ENCODE measurements around the gene NKX2-2.
A peak's percentile ranks its signal among the peaks of the same experiment; 100 is the strongest.

NKX2-2 gene

DNA sequence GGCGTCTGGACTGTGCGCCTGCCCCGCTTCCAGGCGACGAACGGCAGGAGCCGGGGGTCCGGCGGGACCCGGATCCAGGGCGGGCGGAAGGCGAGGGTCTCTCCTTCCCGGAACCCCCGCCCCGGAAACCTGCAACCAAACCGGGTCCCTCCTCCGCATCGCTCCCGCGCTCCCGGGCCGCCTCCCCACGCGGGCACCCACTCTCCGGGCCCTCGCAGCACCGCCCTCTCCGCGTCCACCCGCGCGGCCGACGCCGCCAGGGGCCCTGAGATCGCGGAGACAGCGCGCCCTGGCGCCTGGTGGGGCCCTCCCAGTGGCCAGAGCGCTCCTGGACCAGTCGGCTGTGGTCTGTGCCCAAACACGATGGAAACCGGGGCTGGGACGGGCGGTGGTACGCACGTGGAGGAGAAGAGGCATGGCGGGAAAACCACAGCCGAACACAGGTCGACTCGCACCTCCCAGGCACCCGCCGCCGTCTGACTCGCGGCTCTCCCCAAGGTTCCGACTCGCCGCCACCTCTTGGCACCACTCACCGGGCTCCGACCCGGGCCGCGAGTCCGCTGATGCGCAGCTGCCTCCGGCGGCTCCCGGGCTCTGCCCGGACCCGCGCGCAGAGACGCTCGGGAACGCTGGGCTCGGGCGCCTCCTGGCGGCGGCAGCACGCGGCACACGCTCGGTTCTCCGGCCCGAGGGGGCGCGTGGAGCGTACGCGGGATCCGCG, 7.9 kb downstream of the NKX2-2 start:
- H3K27me3 ChIP-seq (ENCODE audit: control insufficient read depth, insufficient read depth, low read length) = peaks cover 100% of the 10 kb centered on the region
- H3K9ac ChIP-seq (ENCODE audit: low read length) = no peak overlapping the region
- H3K4me3 ChIP-seq (ENCODE audit: low read depth, low read length) = peak overlapping the region; percentile 64
- no peak overlapping the region for H3K27ac ChIP-seq (ENCODE audit: low read depth, low read length)
- peaks cover 27% of the 10 kb centered on the region for H3K4me1 ChIP-seq (ENCODE audit: control insufficient read depth, insufficient read depth, low read length)
- no peaks in the 10 kb centered on the region for H3K9me3 ChIP-seq (ENCODE audit: control insufficient read depth, insufficient read depth, low read depth, low read length)
- no peaks in the 10 kb centered on the region for H3K36me3 ChIP-seq (ENCODE audit: control insufficient read depth, insufficient read depth, low read length)

DNA sequence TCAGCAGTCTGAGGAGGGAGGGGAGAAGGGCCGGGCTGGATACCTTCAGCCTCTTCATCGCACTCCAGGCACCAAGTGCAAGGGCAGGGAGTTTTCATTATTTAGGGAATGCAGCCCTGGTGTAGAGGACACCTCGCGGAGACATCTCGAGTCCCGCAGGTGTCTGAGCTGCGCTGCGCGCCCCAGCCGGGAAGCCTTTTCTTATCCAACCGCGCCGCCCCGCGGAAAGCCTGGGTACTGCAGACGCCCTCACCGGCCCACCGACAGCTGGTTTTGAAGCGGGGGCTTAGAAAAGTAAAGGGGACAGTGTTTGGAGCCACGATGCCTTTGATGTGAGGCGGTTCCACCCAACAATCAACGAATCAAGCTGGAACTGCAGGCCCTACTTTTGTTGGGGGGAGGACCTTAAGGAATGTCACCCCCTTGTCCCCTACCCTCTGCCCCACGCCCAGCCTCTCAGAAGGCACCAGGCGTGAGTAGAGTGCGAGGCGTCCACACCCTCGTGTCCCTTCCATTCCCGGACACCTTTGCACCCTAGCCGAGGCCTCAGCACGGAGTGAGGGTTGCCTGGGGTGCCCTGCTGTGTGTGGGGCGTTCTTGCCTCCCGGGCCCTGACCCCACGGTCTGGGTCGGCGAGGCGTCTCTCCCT, 8.6 kb downstream of the NKX2-2 start:
- Histone ChIP-seq H3K27me3 (ENCODE audit: control insufficient read depth, insufficient read depth, low read length) (peaks cover 99% of the 10 kb centered on the region), H3K9ac (ENCODE audit: low read length) (no peak overlapping the region), H3K4me3 (ENCODE audit: low read depth, low read length) (peak overlapping the region; percentile 64), H3K4me1 (ENCODE audit: control insufficient read depth, insufficient read depth, low read length) (peaks cover 25% of the 10 kb centered on the region), H3K36me3 (ENCODE audit: control insufficient read depth, insufficient read depth, low read length) (no peaks in the 10 kb centered on the region), H3K9me3 (ENCODE audit: control insufficient read depth, insufficient read depth, low read depth, low read length) (no peaks in the 10 kb centered on the region), H3K27ac (ENCODE audit: low read depth, low read length) (no peak overlapping the region)

DNA sequence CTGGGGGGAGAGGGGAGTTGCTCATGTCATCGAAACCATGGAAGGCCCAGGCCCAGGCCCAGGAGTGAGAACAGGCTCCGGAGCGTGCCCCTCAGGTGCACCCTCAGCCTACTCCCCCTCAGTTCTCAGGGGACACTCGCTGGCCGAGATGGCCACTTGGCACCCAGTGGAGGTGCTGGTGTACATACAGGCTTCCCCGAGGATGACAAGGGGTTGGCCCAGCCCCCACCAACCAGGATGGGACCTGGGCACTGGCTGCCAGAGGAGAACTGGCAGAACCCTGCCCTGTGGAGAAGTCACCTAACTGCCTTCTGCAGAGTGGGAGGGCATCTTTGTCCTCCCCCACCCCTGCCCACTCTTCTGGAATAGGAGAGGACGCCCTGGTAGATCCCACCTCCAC, 9.5 kb downstream of the NKX2-2 start:
- Histone ChIP-seq H3K4me3 (ENCODE audit: low read depth, low read length) (no peak overlapping the region), H3K27ac (ENCODE audit: low read depth, low read length) (no peak overlapping the region), H3K9me3 (ENCODE audit: control insufficient read depth, insufficient read depth, low read depth, low read length) (no peaks in the 10 kb centered on the region), H3K27me3 (ENCODE audit: control insufficient read depth, insufficient read depth, low read length) (peaks cover 90% of the 10 kb centered on the region), H3K36me3 (ENCODE audit: control insufficient read depth, insufficient read depth, low read length) (no peaks in the 10 kb centered on the region), H3K4me1 (ENCODE audit: control insufficient read depth, insufficient read depth, low read length) (peaks cover 23% of the 10 kb centered on the region), H3K9ac (ENCODE audit: low read length) (no peak overlapping the region)

DNA sequence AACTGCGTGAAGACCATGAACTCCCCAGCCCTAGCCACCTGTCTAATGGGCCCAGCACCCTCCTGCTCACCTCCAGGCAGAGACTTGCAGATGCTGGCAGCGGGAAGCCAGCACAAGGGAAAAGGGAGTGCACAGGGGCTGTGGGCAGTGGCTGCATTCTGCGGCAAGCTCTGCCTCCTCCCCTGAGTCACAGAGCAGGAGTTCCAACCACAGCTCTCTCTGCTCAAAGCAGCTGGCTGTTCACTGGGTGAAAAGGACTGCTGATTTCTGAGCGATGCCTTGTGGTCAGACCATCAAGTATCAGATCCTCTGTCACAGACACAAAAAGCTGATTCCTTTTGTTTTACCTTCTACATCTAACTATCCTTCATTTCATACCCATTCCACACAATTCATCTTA, 10.5 kb downstream of the NKX2-2 start:
- no peak overlapping the region for H3K9ac ChIP-seq (ENCODE audit: low read length)
- H3K36me3 ChIP-seq (ENCODE audit: control insufficient read depth, insufficient read depth, low read length) = no peaks in the 10 kb centered on the region
- no peak overlapping the region for H3K4me3 ChIP-seq (ENCODE audit: low read depth, low read length)
- peaks cover 80% of the 10 kb centered on the region for H3K27me3 ChIP-seq (ENCODE audit: control insufficient read depth, insufficient read depth, low read length)
- no peaks in the 10 kb centered on the region for H3K9me3 ChIP-seq (ENCODE audit: control insufficient read depth, insufficient read depth, low read depth, low read length)
- no peak overlapping the region for H3K27ac ChIP-seq (ENCODE audit: low read depth, low read length)
- H3K4me1 ChIP-seq (ENCODE audit: control insufficient read depth, insufficient read depth, low read length) = peaks cover 27% of the 10 kb centered on the region

DNA sequence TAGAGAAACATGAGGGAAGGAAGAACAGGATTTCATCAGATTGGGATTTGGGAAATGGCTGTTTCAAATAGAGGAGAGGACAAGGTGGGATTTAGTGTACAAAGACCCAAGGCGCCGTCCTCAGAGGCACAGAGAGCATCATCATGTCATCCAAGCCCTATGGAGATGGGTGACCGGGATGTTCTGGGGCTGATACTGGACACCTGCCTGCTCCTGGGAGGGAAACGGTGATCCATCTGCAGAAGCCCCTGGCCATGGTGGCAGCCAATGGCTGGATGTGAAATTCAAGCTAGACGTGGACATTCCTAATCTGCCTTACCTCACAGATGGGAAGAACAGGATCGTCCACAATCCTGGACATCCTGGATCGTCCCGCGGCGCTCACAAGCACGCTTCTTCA, 12.7 kb downstream of the NKX2-2 start:
- no peak overlapping the region for H3K27ac ChIP-seq (ENCODE audit: low read depth, low read length)
- no peaks in the 10 kb centered on the region for H3K36me3 ChIP-seq (ENCODE audit: control insufficient read depth, insufficient read depth, low read length)
- H3K9ac ChIP-seq (ENCODE audit: low read length) = no peak overlapping the region
- H3K27me3 ChIP-seq (ENCODE audit: control insufficient read depth, insufficient read depth, low read length) = peaks cover 59% of the 10 kb centered on the region
- H3K4me1 ChIP-seq (ENCODE audit: control insufficient read depth, insufficient read depth, low read length) = peaks cover 20% of the 10 kb centered on the region
- no peak overlapping the region for H3K4me3 ChIP-seq (ENCODE audit: low read depth, low read length)
- H3K9me3 ChIP-seq (ENCODE audit: control insufficient read depth, insufficient read depth, low read depth, low read length) = no peaks in the 10 kb centered on the region

DNA sequence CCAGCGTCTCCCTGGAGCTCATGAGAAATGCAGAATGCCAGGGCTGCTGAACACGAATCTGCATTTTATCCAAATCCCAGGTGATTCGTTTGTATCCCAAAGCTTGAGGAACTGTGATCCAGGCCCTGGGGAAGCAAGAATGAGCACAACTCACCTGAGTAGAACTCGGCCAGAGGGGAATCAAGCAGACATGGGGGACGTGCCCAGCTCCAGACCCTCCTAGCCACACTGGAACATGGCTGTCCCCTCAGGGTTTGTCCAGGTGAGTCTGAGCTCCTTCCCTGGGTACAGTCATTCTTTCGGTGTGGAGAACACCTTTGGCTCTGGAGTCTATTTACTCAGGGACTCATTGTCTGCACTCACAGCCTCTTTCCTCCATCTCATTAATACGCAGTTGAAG, 13.3 kb downstream of the NKX2-2 start:
- Histone ChIP-seq H3K36me3 (ENCODE audit: control insufficient read depth, insufficient read depth, low read length) (no peaks in the 10 kb centered on the region), H3K27me3 (ENCODE audit: control insufficient read depth, insufficient read depth, low read length) (peaks cover 53% of the 10 kb centered on the region), H3K4me1 (ENCODE audit: control insufficient read depth, insufficient read depth, low read length) (peaks cover 20% of the 10 kb centered on the region)

DNA sequence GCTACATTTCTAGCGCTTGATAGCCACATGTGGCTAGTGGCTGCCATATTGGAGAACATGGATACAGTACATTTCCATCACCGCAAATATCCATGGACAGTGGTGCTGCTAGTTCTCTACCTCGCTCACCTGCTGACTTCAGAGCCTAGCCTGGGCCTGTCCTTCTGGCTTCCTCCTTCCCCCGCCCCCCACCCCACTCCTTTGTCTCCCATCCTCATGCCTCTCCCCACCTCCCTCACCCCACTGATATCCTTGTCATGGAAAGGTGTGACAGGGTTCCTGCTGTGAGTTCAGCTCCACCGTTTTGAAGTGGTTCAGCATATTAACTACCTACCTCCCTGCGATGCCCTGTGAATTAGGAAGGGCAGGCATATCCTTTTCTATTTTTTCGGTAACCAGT, 14.2 kb downstream of the NKX2-2 start:
- Histone ChIP-seq H3K9me3 (ENCODE audit: control insufficient read depth, insufficient read depth, low read depth, low read length) (no peaks in the 10 kb centered on the region), H3K9ac (ENCODE audit: low read length) (no peak overlapping the region), H3K36me3 (ENCODE audit: control insufficient read depth, insufficient read depth, low read length) (no peaks in the 10 kb centered on the region), H3K4me1 (ENCODE audit: control insufficient read depth, insufficient read depth, low read length) (peaks cover 20% of the 10 kb centered on the region), H3K27me3 (ENCODE audit: control insufficient read depth, insufficient read depth, low read length) (peaks cover 43% of the 10 kb centered on the region), H3K4me3 (ENCODE audit: low read depth, low read length) (no peak overlapping the region), H3K27ac (ENCODE audit: low read depth, low read length) (no peak overlapping the region)

More for the DNA sequence above, 13.3 kb downstream of the NKX2-2 start:
- Histone ChIP-seq H3K27ac (ENCODE audit: low read depth, low read length) (no peak overlapping the region), H3K4me3 (ENCODE audit: low read depth, low read length) (no peak overlapping the region), H3K9ac (ENCODE audit: low read length) (no peak overlapping the region), H3K9me3 (ENCODE audit: control insufficient read depth, insufficient read depth, low read depth, low read length) (no peaks in the 10 kb centered on the region)

DNA sequence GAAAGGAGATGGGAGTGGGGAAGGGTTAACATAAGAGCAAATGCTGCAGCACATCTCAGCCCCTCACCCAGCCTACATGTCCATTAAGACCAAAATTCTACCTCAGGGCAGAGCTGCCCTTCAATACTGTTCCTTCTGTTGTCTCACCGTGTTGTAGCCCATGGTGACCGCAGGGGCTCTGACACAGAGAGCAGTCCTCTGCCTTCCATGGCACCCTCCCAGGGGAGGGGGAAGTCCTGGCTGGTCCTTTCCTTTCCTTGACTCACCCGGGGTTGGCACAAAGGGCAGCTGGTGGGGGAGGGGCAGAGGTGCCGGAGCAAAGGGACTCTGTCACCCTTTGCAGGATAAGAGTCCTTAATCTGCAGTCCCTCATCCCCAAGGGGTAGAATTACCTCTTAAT, 15.2 kb downstream of the NKX2-2 start:
- H3K27me3 ChIP-seq (ENCODE audit: control insufficient read depth, insufficient read depth, low read length) = peaks cover 33% of the 10 kb centered on the region
- peaks cover 20% of the 10 kb centered on the region for H3K4me1 ChIP-seq (ENCODE audit: control insufficient read depth, insufficient read depth, low read length)
- no peak overlapping the region for H3K9ac ChIP-seq (ENCODE audit: low read length)
- no peak overlapping the region for H3K4me3 ChIP-seq (ENCODE audit: low read depth, low read length)
- H3K27ac ChIP-seq (ENCODE audit: low read depth, low read length) = no peak overlapping the region
- no peaks in the 10 kb centered on the region for H3K36me3 ChIP-seq (ENCODE audit: control insufficient read depth, insufficient read depth, low read length)
- no peaks in the 10 kb centered on the region for H3K9me3 ChIP-seq (ENCODE audit: control insufficient read depth, insufficient read depth, low read depth, low read length)

DNA sequence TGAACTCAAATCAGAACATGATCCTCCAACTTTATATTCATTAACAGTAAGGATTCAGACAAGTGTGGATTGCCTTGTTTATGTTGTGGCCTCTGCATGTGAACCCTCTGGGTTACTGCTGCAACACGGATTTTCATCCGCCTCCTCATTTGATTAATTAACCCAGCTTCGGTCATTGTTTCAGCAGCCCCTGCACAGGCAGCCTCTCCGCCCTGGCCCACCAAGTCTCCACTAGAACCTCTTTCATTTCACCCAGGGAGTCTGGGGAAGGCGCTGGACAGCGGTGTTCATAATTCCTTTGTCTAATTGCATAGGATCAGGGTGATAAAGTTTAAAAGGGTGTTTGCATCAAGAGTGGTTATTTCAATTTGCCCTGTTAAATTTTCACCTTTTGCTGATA, 15.7 kb downstream of the NKX2-2 start:
- no peak overlapping the region for H3K9ac ChIP-seq (ENCODE audit: low read length)
- H3K4me3 ChIP-seq (ENCODE audit: low read depth, low read length) = no peak overlapping the region
- H3K27ac ChIP-seq (ENCODE audit: low read depth, low read length) = no peak overlapping the region
- H3K36me3 ChIP-seq (ENCODE audit: control insufficient read depth, insufficient read depth, low read length) = no peaks in the 10 kb centered on the region
- no peaks in the 10 kb centered on the region for H3K9me3 ChIP-seq (ENCODE audit: control insufficient read depth, insufficient read depth, low read depth, low read length)
- peaks cover 20% of the 10 kb centered on the region for H3K4me1 ChIP-seq (ENCODE audit: control insufficient read depth, insufficient read depth, low read length)
- peaks cover 29% of the 10 kb centered on the region for H3K27me3 ChIP-seq (ENCODE audit: control insufficient read depth, insufficient read depth, low read length)

DNA sequence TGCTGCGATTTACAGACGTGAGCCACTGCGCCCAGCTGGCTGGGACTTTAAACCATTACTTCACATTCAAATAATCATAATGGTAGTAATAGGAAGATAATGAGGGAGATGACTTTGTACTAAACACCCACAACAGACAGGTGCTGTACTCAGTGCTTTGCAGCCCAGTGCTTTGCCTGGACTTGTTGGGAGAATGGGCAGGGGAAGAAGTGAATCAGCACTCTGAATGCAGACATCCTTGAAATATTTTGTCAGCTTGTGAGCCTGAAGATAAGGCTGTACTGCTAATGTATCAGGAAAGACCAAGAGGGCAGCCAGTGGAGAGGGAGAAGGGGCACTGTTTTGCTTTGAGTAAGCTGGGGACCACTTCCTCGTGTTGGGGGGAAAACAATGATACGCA, 17.4 kb downstream of the NKX2-2 start:
- no peaks in the 10 kb centered on the region for H3K9me3 ChIP-seq (ENCODE audit: control insufficient read depth, insufficient read depth, low read depth, low read length)

DNA sequence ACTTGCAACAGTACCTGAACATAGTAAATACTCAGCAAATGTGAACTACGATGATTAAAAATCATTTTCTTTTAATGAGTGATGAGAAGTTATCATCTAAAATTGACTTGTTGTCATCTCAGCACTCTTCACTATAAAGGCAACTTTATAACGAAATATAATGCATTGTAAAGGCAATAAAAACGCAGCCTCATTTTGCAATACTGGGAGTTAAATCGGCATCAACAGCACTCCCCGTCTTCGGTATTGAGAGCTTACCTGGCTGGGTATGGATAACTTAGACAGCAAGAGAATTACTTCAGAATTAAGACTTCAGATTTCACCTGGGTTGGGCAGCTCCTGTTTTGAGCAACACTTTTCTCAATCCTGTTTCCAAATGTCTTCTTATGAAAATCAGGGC, 20.8 kb downstream of the NKX2-2 start:
- H3K27me3 ChIP-seq (ENCODE audit: control insufficient read depth, insufficient read depth, low read length) = peaks cover 2% of the 10 kb centered on the region; the same call in 1 of the 2 replicates
- H3K27ac ChIP-seq (ENCODE audit: low read depth, low read length) = no peak overlapping the region
- peaks cover 3% of the 10 kb centered on the region; the same call in 1 of the 2 replicates for H3K4me1 ChIP-seq (ENCODE audit: control insufficient read depth, insufficient read depth, low read length)
- H3K36me3 ChIP-seq (ENCODE audit: control insufficient read depth, insufficient read depth, low read length) = no peaks in the 10 kb centered on the region
- H3K9ac ChIP-seq (ENCODE audit: low read length) = no peak overlapping the region
- H3K4me3 ChIP-seq (ENCODE audit: low read depth, low read length) = no peak overlapping the region
- H3K9me3 ChIP-seq (ENCODE audit: control insufficient read depth, insufficient read depth, low read depth, low read length) = no peaks in the 10 kb centered on the region

More for the DNA sequence above, 17.4 kb downstream of the NKX2-2 start:
- Histone ChIP-seq H3K36me3 (ENCODE audit: control insufficient read depth, insufficient read depth, low read length) (no peaks in the 10 kb centered on the region), H3K27me3 (ENCODE audit: control insufficient read depth, insufficient read depth, low read length) (peaks cover 12% of the 10 kb centered on the region; the same call in 1 of the 2 replicates), H3K27ac (ENCODE audit: low read depth, low read length) (no peak overlapping the region), H3K4me3 (ENCODE audit: low read depth, low read length) (no peak overlapping the region), H3K4me1 (ENCODE audit: control insufficient read depth, insufficient read depth, low read length) (peaks cover 20% of the 10 kb centered on the region), H3K9ac (ENCODE audit: low read length) (no peak overlapping the region)
